Measurements from ENCODE around the gene TMBIM6.

The TMBIM6 gene

DNA sequence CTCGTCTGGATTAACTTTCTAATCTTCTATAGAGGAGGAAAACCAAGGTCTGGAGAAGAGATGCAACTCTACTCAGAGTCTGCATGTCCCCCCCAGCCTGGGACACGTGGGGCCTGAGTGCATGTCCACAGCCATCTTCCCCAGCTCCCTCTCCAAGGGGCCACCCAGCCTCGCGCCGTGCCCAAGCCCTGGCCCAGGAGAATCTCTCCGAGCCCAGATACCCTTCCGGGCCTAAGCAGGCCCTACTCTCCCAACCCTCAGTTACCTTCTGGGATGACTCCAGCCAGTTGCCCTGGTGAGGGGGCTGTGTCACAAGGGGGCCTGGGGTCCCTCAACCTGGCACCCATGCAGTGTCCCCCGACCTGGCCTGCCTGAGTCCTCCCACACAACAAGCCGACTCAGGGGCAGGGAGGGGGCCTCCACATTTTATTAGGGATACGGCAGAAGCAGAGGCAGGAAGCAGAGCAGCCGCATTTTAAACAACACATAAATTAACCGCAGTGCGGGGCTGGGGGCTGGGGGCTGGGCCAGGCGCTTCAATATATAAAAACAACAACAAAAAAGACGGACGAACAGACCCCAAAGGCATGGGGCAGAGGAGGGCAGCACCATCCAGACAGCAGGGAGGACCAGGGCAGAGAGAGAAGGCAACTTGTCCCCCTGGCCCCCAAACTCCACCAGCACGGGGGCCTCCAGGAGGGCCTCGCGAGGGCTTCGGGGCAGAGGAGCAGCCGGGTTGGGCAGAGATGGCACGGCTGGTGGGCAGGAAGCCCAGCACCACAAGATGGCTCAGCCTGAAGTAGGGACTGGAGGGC, 49.6 kb downstream of the TMBIM6 start:
- peaks cover 0 to 2% of the 10 kb centered on the region in 2 donors for H3K9me3 Mint-ChIP-seq
- H3K27me3 Mint-ChIP-seq = no peaks in the 10 kb centered on the region
- DNase-seq (no peak), ATAC-seq (replicated peaks) (no peak)
- H3K4me1 Mint-ChIP-seq (ENCODE audit: low read depth in 2 of 2) = no peaks in the 10 kb centered on the region
- H3K4me3 Mint-ChIP-seq = no peak overlapping the region
- peaks cover 8% of the 10 kb centered on the region for H3K36me3 Mint-ChIP-seq (ENCODE audit: insufficient read depth)
- no peak overlapping the region for H3K27ac Mint-ChIP-seq

GRCh38 chr12:49791700-49792099, 50.3 kb downstream of the TMBIM6 start:
- DNase-seq = no peak
- no peaks in the 10 kb centered on the region for H3K4me1 Mint-ChIP-seq (ENCODE audit: low read depth in 2 of 2)
- no peak for ATAC-seq (replicated peaks)
- no peak overlapping the region for H3K4me3 Mint-ChIP-seq
- H3K27me3 Mint-ChIP-seq = no peaks in the 10 kb centered on the region
- H3K9me3 Mint-ChIP-seq = peaks cover 0 to 2% of the 10 kb centered on the region in 2 donors
- H3K27ac Mint-ChIP-seq = no peak overlapping the region
- H3K36me3 Mint-ChIP-seq (ENCODE audit: insufficient read depth) = peaks cover 9% of the 10 kb centered on the region

DNA sequence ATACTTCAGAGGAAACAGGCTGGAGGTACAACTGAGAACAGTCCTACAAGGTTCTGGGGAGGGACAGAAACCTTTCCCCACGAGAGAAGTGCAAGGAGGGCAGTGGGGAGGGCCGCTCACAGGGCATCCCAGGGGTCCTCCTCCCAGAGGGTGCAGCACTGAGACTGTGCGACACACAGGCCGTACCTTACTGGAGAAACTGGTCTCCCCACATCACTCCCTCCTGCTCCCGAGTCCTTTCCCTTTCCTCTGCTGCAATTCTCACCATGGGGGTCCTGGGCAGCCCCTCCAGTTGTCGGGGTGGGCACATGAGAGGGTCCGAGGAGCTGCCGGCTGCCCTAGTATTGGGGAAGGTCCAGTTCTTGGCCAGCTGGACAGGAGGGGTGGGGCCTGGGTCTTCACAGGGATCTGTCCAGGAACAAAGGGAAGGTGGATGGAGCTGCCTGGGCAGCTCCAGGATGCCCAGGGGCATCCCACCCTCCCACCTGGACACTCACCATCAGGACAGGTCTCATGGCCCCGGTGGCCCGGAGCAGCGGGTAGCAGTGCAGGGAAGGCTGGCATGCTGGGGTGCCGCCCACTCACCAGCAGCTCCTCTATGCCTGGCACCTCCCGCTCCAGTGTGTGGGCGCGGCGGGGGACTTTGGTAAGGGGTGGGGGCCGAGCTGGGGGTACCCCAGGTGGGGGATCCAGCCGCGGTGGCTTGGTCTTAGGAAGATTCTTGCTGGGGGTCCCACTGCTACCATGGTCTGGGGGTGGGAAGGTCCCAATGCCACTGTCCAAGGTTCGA, 51.0 kb downstream of the TMBIM6 start:
- DNase-seq (no peak), ATAC-seq (replicated peaks) (no peak)
- Mint-ChIP-seq H3K9me3 (peaks cover 0 to 2% of the 10 kb centered on the region in 2 donors), H3K4me1 (ENCODE audit: low read depth in 2 of 2) (no peaks in the 10 kb centered on the region), H3K27me3 (no peaks in the 10 kb centered on the region), H3K36me3 (ENCODE audit: insufficient read depth) (peaks cover 6% of the 10 kb centered on the region), H3K4me3 (no peak overlapping the region), H3K27ac (no peak overlapping the region)

- peaks cover 6% of the 10 kb centered on the region for H3K36me3 Mint-ChIP-seq (ENCODE audit: insufficient read depth)
- H3K4me3 Mint-ChIP-seq = no peak overlapping the region
- ATAC-seq (replicated peaks) (no peak), DNase-seq (no peak)
- no peaks in the 10 kb centered on the region for H3K9me3 Mint-ChIP-seq
- H3K27ac Mint-ChIP-seq = no peak overlapping the region
- no peaks in the 10 kb centered on the region for H3K27me3 Mint-ChIP-seq
- no peaks in the 10 kb centered on the region for H3K4me1 Mint-ChIP-seq (ENCODE audit: low read depth in 2 of 2)
These were observed 51.7 kb downstream of the TMBIM6 start for GRCh38 chr12:49792976-49793580.

GRCh38 chr12:49793620-49794019, 52.3 kb downstream of the TMBIM6 start:
- Mint-ChIP-seq H3K36me3 (ENCODE audit: insufficient read depth) (peaks cover 6% of the 10 kb centered on the region), H3K27ac (no peak overlapping the region), H3K27me3 (no peaks in the 10 kb centered on the region), H3K4me3 (no peak overlapping the region), H3K4me1 (ENCODE audit: low read depth in 2 of 2) (no peaks in the 10 kb centered on the region), H3K9me3 (no peaks in the 10 kb centered on the region)
- DNase-seq (no peak), ATAC-seq (replicated peaks) (no peak)

DNA sequence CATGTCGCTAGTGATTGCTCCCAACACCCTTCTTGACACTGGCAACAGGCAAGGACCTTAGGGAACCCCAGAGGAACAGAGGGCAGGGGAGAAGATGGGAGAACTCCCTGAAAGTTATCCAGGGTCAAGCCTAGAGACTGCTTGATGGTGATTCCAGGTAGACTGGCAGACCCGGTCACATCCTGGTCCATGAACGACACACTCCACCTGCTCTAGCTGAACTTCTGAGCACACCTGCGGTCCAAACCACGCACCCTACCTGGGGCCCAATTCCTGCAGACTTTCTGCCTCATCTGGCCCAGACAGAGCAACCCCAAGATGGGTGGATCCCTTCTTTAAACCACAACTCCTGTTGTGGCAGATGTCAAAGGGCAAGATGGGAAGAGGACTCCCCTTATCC, 52.7 kb downstream of the TMBIM6 start:
- H3K4me3 Mint-ChIP-seq = no peak overlapping the region
- no peak overlapping the region for H3K27ac Mint-ChIP-seq
- no peaks in the 10 kb centered on the region for H3K9me3 Mint-ChIP-seq
- H3K36me3 Mint-ChIP-seq (ENCODE audit: insufficient read depth) = peaks cover 9% of the 10 kb centered on the region
- ATAC-seq (replicated peaks) (no peak), DNase-seq (no peak)
- no peaks in the 10 kb centered on the region for H3K4me1 Mint-ChIP-seq (ENCODE audit: low read depth in 2 of 2)
- H3K27me3 Mint-ChIP-seq = no peaks in the 10 kb centered on the region

- Mint-ChIP-seq H3K27ac (peak overlapping the region in 1 of 2 donors; percentile 85), H3K36me3 (ENCODE audit: insufficient read depth) (peaks cover 10% of the 10 kb centered on the region), H3K27me3 (no peaks in the 10 kb centered on the region), H3K4me3 (no peak overlapping the region), H3K9me3 (no peaks in the 10 kb centered on the region), H3K4me1 (ENCODE audit: low read depth in 2 of 2) (no peaks in the 10 kb centered on the region)
- DNase-seq = no peak
- no peak for ATAC-seq (replicated peaks)
These were observed 53.7 kb downstream of the TMBIM6 start for GRCh38 chr12:49794811-49795653.

GRCh38 chr12:49795654-49796105, 54.3 kb downstream of the TMBIM6 start:
- Mint-ChIP-seq H3K36me3 (ENCODE audit: insufficient read depth) (peaks cover 11% of the 10 kb centered on the region), H3K4me1 (ENCODE audit: low read depth in 2 of 2) (no peaks in the 10 kb centered on the region), H3K9me3 (no peaks in the 10 kb centered on the region), H3K27me3 (no peaks in the 10 kb centered on the region), H3K4me3 (no peak overlapping the region), H3K27ac (no peak overlapping the region)
- ATAC-seq (replicated peaks) = no peak
- DNase-seq = no peak

- Mint-ChIP-seq H3K27ac (no peak overlapping the region), H3K4me1 (ENCODE audit: low read depth in 2 of 2) (no peaks in the 10 kb centered on the region), H3K27me3 (no peaks in the 10 kb centered on the region), H3K9me3 (no peaks in the 10 kb centered on the region), H3K4me3 (no peak overlapping the region), H3K36me3 (ENCODE audit: insufficient read depth) (peaks cover 13% of the 10 kb centered on the region)
- ATAC-seq (replicated peaks) (no peak), DNase-seq (no peak)
These were observed 54.8 kb downstream of the TMBIM6 start for GRCh38 chr12:49796155-49796554.

GRCh38 chr12:49796606-49797448, 55.5 kb downstream of the TMBIM6 start:
- Mint-ChIP-seq H3K27me3 (no peaks in the 10 kb centered on the region), H3K4me3 (no peak overlapping the region), H3K27ac (no peak overlapping the region), H3K36me3 (ENCODE audit: insufficient read depth) (peaks cover 15% of the 10 kb centered on the region), H3K9me3 (no peaks in the 10 kb centered on the region), H3K4me1 (ENCODE audit: low read depth in 2 of 2) (no peaks in the 10 kb centered on the region)
- ATAC-seq (replicated peaks) (no peak), DNase-seq (no peak)

DNA sequence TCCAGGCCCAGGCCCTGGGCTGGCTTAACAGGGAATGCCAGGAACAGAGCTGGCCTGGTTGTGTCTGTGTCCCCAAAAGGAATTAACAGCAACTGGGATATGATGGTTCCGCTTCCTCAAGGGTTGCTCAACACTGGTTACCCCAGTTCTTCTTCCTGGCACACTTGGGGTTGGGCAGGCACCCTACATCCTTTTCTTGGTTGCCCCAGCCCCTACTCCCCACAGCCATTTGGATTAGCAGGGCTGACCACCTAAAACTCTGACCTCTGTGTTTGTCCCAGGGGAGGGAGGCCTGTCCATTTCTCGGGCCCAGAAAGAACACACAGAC, 56.1 kb downstream of the TMBIM6 start:
- ATAC-seq (replicated peaks) = no peak
- Mint-ChIP-seq H3K4me1 (ENCODE audit: low read depth in 2 of 2) (no peaks in the 10 kb centered on the region), H3K9me3 (no peaks in the 10 kb centered on the region)

GRCh38 chr12:49798248-49798647, 56.9 kb downstream of the TMBIM6 start:
- Mint-ChIP-seq H3K4me1 (ENCODE audit: low read depth in 2 of 2) (no peaks in the 10 kb centered on the region), H3K27ac (no peak overlapping the region), H3K9me3 (no peaks in the 10 kb centered on the region), H3K4me3 (no peak overlapping the region), H3K36me3 (ENCODE audit: insufficient read depth) (peaks cover 19% of the 10 kb centered on the region), H3K27me3 (no peaks in the 10 kb centered on the region)
- no peak for DNase-seq
- ATAC-seq (replicated peaks) = no peak

More for the DNA sequence above, 56.1 kb downstream of the TMBIM6 start:
- H3K4me3 Mint-ChIP-seq = no peak overlapping the region
- no peak overlapping the region for H3K27ac Mint-ChIP-seq
- no peak for DNase-seq
- peaks cover 19% of the 10 kb centered on the region for H3K36me3 Mint-ChIP-seq (ENCODE audit: insufficient read depth)
- H3K27me3 Mint-ChIP-seq = no peaks in the 10 kb centered on the region
